Breast epithelium (tissue), 4 donors: ENCODE data around the gene CAMK2D. TPM values are rescaled to one million over a fixed set of nuclear protein-coding genes. Genes with fewer than 3 reads are reported as not detected.
A peak's percentile ranks its signal among the peaks of the same experiment; 100 is the strongest.

Experiments used
- DNase-seq, 2 donors: peaks; one replicate each; pipeline ENCODE4 v3.0.0-alpha.2; 2019; ENCODE audit warnings: low spot score in 2 of 2
- H3K27ac ChIP-seq, 2 donors: fragments of 200-600 bp; sonication (generic) in 1 of 2; one replicate each; pipeline ENCODE4 v1.5.1; 2016 to 2019; ENCODE audit warnings: mild to moderate bottlenecking in 1 of 2
- H3K27me3 ChIP-seq, 2 donors: fragments of 200-600 bp; sonication (generic) in 1 of 2; one replicate each; pipeline versions ENCODE4 v1.5.1 to v1.6.0; 2017 to 2019; ENCODE audit warnings: control low read depth in 1 of 2, mild to moderate bottlenecking in 1 of 2
- H3K36me3 ChIP-seq: fragments of 200-600 bp; one replicate; pipeline ENCODE4 v1.5.1; 2019
- H3K4me1 ChIP-seq, 2 donors: fragments of 200-600 bp; sonication (generic); one replicate each; pipeline ENCODE4 v1.5.1; 2016 to 2019; ENCODE audit warnings: control low read depth in 1 of 2
- H3K4me3 ChIP-seq, 3 donors: fragments of 200-600 bp; sonication (generic); 1 replicate in 2 of 3; 2 replicates in 1 of 3; pipeline ENCODE4 v1.5.1; 2016 to 2019; ENCODE audit warnings: mild to moderate bottlenecking in 3 of 3, moderate library complexity in 2 of 3
- H3K9me3 ChIP-seq, 2 donors: fragments of 200-600 bp; sonication (generic) in 1 of 2; one replicate each; pipeline ENCODE4 v1.5.1; 2016 to 2019; ENCODE audit warnings: control low read depth in 1 of 2
- CTCF ChIP-seq, 3 donors: fragments of 450-650 bp; IDR thresholded peaks; one replicate each; pipeline ENCODE4 v1.5.1; 2016 to 2017; ENCODE audit warnings: antibody characterized with exemption in 3 of 3, mild to moderate bottlenecking in 3 of 3, moderate library complexity in 3 of 3
- POLR2A ChIP-seq: fragments of 450-650 bp; IDR thresholded peaks from one replicate; pipeline ENCODE4 v1.6.1; 2016; ENCODE audit warnings: antibody characterized with exemption, mild to moderate bottlenecking, moderate library complexity
- POLR2AphosphoS5 ChIP-seq, 3 donors: sonication (generic); formaldehyde crosslinking; IDR thresholded peaks; one replicate each; pipeline ENCODE4 v1.6.1; 2017; ENCODE audit warnings: antibody characterized with exemption in 3 of 3
- intact Hi-C: fragments of 100-400 bp; cut with DNase I; formaldehyde crosslinking; loops from one replicate; pipeline ENCODE4 v1.15.1; 2023; ENCODE audit warnings: low total_unique reads
- total RNA-seq, 3 donors: library from RNA; depleted of rRNA; stranded (reverse); fragments of >200 nt; gene quantifications; one replicate each; pipeline ENCODE4 v1.1.0, GENCODE V29; 2016

Gene CAMK2D
- total RNA-seq, 3 donors from 2014 or later, result 47.7 to 62.1 (median 57.7) TPM

DNA sequence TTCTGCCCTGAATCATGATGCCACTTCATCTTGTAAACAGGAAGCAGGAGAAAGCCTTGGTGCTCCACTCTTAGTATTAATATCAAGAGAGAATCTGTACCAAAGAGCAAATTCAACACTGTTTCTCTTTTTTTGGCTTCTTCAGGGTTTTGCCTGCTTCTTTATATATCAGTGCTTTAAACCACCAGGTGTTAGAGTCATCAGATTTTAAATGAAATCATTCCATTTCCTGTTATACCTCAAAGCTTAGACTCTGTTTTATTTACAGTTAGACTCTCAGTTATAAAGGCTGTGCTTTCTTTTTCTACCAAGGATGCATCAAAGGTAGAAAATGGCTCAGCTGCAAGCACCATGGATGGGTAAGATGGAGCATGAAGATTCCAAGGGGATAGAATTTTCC lies 350.9 kb downstream of the CAMK2D start:
- H3K27ac ChIP-seq, result no peak overlapping the region
- TF ChIP-seq CTCF (IDR thresholded peaks at IDR 0.05) (no peak), POLR2A (no peak), POLR2AphosphoS5 (IDR thresholded peaks at IDR 0.05) (no peak)
- DNase-seq, result no peak

DNA sequence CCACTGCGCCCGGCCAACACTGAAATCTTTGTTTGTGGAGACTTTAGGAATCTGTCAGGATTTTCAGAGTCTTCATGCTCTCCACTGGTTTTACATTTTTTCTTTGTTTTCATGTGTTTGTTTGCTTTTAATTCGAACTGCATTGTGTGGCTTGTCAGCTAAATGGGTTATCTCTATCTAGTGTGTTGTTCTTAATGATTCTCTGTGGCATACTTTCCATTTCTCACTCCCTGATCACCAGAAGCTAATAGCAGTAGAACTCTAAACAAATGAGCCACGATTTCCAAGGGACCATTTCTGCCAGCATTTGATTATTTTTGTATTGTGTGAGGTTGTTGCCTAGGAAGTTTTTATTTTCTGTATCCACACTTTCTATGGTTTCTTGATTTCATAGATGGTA lies 352.4 kb downstream of the CAMK2D start:
- Histone ChIP-seq H3K9me3 (no peaks in the 10 kb centered on the region), H3K27me3 (no peaks in the 10 kb centered on the region), H3K27ac (no peak overlapping the region), H3K4me1 (no peaks in the 10 kb centered on the region), H3K36me3 (no peaks in the 10 kb centered on the region), H3K4me3 (no peak overlapping the region)
- no peak for DNase-seq
- TF ChIP-seq POLR2AphosphoS5 (IDR thresholded peaks at IDR 0.05), result no peak
- intact Hi-C loops, result no loop called here

More for the DNA sequence above, 350.9 kb downstream of the CAMK2D start:
- no peak overlapping the region for H3K4me3 ChIP-seq
- H3K9me3 ChIP-seq, result no peaks in the 10 kb centered on the region
- no peaks in the 10 kb centered on the region for H3K4me1 ChIP-seq
- H3K27me3 ChIP-seq, result no peaks in the 10 kb centered on the region
- intact Hi-C loops, result no loop called here
- H3K36me3 ChIP-seq, result no peaks in the 10 kb centered on the region

DNA sequence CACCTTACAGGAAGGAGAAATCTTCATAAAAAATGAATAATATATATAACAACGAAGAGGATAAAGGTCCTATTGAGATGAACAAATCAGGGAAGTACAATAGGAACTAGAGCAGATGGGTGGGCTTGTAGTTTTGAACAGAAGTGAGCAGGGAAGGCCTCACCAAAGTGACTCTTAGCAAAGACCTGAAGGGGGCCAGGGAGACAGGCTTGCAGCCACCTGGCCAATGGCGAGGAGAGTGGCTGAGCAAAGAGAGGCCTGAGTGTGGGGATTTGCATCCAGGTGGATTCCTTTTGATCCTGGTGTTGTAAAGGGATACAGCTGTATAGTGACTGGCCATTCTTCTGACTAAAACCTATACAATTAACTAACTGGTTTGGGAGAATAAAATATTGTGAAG lies 354.1 kb downstream of the CAMK2D start:
- H3K9me3 ChIP-seq, result no peaks in the 10 kb centered on the region
- H3K4me3 ChIP-seq, result no peak overlapping the region
- intact Hi-C loops, result no loop called here
- DNase-seq, result no peak
- no peak for TF ChIP-seq POLR2AphosphoS5 (IDR thresholded peaks at IDR 0.05)
- TF ChIP-seq CTCF (IDR thresholded peaks at IDR 0.05), result no peak
- TF ChIP-seq POLR2A, result no peak
- H3K4me1 ChIP-seq, result no peaks in the 10 kb centered on the region
- no peak overlapping the region for H3K27ac ChIP-seq
- no peaks in the 10 kb centered on the region for H3K27me3 ChIP-seq
- H3K36me3 ChIP-seq, result no peaks in the 10 kb centered on the region

GRCh38 chr4:113406723-113407016 lies 354.9 kb downstream of the CAMK2D start:
- no peaks in the 10 kb centered on the region for H3K4me1 ChIP-seq
- no peaks in the 10 kb centered on the region for H3K9me3 ChIP-seq
- H3K27me3 ChIP-seq, result no peaks in the 10 kb centered on the region
- H3K27ac ChIP-seq, result no peak overlapping the region
- TF ChIP-seq POLR2A (no peak), POLR2AphosphoS5 (IDR thresholded peaks at IDR 0.05) (no peak), CTCF (IDR thresholded peaks at IDR 0.05) (no peak)
- intact Hi-C loops, result no loop called here
- peak in 1 of 2 donors; percentile 21 for DNase-seq
- H3K36me3 ChIP-seq, result no peaks in the 10 kb centered on the region
- peak overlapping the region in 2 of 3 donors; percentile 10 to 26 for H3K4me3 ChIP-seq

DNA sequence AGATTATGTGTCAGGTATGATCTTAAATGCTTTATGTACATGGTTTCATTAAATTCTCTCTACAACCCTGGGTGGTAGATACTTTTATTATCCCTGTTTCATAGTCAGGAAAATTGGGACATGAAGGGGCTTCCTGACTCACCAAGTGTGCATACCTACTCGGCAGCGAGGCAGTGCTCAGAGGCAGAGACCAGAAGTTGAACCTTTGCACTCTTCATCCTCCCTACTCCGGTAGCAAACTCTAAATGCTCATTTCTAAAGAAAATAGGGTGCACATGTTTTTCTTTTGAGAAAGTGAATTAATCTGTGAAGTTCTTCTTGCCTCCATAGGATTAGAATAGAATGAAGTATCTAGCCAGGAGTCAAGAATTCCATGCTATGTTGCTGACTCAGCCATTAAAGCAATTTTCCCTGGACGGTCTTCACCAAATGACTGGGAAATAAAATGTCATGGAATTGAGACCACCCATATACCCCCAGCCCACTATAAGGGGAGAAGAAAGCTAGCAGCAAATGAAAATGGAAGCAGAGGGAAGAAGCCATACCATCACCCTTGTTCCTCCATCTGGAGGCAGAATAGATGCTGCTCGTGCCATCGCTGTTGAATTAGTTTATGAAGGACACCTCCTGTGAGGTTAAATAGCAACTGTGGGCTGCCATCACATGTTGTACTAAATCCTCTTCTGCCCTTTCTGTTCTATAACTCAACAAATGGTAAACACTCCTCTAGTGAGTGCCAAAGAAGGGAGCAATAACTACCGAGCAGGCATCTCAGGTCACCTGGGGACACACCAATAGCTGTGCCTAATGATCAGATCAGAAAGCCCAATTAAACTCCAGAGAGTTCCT lies 355.4 kb downstream of the CAMK2D start:
- Histone ChIP-seq H3K36me3 (no peaks in the 10 kb centered on the region), H3K27ac (no peak overlapping the region), H3K4me1 (no peaks in the 10 kb centered on the region), H3K27me3 (no peaks in the 10 kb centered on the region), H3K9me3 (no peaks in the 10 kb centered on the region), H3K4me3 (peak overlapping the region in 1 of 3 donors; percentile 10)
- DNase-seq, result no peak
- TF ChIP-seq POLR2A (no peak), POLR2AphosphoS5 (IDR thresholded peaks at IDR 0.05) (no peak), CTCF (IDR thresholded peaks at IDR 0.05) (no peak)
- intact Hi-C loops, result no loop called here
